ENCODE measurements around the gene P2RY12.

DNA sequence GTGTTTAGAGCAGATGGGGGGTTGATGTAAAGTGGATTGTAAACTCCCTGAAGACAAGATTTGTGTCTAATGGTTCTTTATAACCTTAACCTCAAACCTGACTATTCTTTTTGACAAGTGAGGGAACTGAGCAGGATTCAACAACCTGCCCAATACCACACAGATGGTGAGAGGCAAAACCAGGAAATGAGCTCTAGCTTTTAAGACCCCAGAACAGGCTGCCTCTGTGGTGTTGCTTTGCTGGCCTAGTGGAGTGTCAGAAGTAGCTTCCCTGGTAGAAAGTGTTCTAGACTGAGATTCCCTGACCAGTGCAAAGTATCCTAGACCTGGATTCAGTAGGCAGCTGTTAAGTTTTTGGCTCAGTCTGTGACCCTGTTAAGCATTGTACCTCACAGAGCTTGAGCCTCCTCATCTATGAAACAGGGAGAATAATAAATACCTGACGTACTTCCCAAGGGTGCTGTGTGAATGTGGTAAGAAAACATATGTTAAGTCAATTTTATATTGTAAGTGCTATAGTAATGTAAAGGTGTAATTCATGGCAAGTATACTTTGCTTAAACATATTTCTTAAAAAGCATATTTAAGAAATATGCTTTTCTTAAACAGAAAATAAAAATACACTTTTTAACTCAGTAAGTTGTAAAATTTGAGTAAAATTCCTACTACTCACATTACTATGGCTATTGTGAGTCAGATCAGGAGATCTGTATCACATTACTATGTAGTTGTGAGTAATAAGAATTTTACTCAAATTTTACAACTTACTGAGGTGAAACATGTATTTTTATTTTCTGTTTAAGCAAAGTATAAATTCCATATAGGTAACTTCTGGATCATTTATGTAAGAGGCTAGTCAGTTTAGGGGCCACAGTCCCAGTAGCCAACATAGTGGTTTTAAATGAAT, 76.7 kb downstream of the P2RY12 start:
- TF ChIP-seq, protein P1, sequence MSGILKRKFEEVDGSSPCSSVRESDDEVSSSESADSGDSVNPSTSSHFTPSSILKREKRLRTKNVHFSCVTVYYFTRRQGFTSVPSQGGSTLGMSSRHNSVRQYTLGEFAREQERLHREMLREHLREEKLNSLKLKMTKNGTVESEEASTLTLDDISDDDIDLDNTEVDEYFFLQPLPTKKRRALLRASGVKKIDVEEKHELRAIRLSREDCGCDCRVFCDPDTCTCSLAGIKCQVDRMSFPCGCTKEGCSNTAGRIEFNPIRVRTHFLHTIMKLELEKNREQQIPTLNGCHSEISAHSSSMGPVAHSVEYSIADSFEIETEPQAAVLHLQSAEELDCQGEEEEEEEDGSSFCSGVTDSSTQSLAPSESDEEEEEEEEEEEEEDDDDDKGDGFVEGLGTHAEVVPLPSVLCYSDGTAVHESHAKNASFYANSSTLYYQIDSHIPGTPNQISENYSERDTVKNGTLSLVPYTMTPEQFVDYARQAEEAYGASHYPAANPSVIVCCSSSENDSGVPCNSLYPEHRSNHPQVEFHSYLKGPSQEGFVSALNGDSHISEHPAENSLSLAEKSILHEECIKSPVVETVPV (CRISPR knock-in tag; IDR thresholded peaks at IDR 0.05), result no peak
- TF ChIP-seq TOX (CRISPR knock-in tag; IDR thresholded peaks at IDR 0.05; ENCODE audit: borderline replicate concordance) (no peak), ARNTL (CRISPR knock-in tag; IDR thresholded peaks at IDR 0.05; ENCODE audit: borderline replicate concordance, low read depth) (no peak), RARB (CRISPR knock-in tag; IDR thresholded peaks at IDR 0.05) (no peak), ZNF565 (CRISPR knock-in tag; conservative IDR thresholded peaks at IDR 0.05; ENCODE audit: low read depth) (no peak), TCF4 (CRISPR knock-in tag; IDR thresholded peaks at IDR 0.05; ENCODE audit: borderline replicate concordance) (no peak), ZC3H10 (CRISPR knock-in tag; IDR thresholded peaks at IDR 0.05) (no peak), ZFP30 (CRISPR knock-in tag; IDR thresholded peaks at IDR 0.05) (no peak)
- TF ChIP-seq, protein P2, sequence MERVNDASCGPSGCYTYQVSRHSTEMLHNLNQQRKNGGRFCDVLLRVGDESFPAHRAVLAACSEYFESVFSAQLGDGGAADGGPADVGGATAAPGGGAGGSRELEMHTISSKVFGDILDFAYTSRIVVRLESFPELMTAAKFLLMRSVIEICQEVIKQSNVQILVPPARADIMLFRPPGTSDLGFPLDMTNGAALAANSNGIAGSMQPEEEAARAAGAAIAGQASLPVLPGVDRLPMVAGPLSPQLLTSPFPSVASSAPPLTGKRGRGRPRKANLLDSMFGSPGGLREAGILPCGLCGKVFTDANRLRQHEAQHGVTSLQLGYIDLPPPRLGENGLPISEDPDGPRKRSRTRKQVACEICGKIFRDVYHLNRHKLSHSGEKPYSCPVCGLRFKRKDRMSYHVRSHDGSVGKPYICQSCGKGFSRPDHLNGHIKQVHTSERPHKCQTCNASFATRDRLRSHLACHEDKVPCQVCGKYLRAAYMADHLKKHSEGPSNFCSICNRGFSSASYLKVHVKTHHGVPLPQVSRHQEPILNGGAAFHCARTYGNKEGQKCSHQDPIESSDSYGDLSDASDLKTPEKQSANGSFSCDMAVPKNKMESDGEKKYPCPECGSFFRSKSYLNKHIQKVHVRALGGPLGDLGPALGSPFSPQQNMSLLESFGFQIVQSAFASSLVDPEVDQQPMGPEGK (CRISPR knock-in tag; IDR thresholded peaks at IDR 0.05; ENCODE audit: borderline replicate concordance), result no peak
- TF ChIP-seq, protein P3, sequence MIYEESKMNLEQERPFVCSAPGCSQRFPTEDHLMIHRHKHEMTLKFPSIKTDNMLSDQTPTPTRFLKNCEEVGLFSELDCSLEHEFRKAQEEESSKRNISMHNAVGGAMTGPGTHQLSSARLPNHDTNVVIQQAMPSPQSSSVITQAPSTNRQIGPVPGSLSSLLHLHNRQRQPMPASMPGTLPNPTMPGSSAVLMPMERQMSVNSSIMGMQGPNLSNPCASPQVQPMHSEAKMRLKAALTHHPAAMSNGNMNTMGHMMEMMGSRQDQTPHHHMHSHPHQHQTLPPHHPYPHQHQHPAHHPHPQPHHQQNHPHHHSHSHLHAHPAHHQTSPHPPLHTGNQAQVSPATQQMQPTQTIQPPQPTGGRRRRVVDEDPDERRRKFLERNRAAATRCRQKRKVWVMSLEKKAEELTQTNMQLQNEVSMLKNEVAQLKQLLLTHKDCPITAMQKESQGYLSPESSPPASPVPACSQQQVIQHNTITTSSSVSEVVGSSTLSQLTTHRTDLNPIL (CRISPR knock-in tag; IDR thresholded peaks at IDR 0.05; ENCODE audit: low read depth), result no peak
